D721Med (cell line): Measurements from ENCODE around the gene FILIP1L.

Experiments used
- DNase-seq: peaks from one replicate; pipeline ENCODE4 v3.0.0; 2011; ENCODE audit warnings: low spot score; ENCODE audit not compliant: insufficient read length
- FAIRE-seq: peaks from 2 replicates; lab custom pipeline; 2011; peaks lifted over from hg19 to GRCh38; lab: Jason Lieb, UNC
- TF ChIP-seq, protein P1 (sequence below): IDR thresholded peaks from 2 replicates; pipeline ENCODE4 v1.5.1; 2012; ENCODE audit warnings: mild to moderate bottlenecking, control low read depth; ENCODE audit not compliant: insufficient read depth; ENCODE audit errors: missing control alignments

Gene FILIP1L

DNA sequence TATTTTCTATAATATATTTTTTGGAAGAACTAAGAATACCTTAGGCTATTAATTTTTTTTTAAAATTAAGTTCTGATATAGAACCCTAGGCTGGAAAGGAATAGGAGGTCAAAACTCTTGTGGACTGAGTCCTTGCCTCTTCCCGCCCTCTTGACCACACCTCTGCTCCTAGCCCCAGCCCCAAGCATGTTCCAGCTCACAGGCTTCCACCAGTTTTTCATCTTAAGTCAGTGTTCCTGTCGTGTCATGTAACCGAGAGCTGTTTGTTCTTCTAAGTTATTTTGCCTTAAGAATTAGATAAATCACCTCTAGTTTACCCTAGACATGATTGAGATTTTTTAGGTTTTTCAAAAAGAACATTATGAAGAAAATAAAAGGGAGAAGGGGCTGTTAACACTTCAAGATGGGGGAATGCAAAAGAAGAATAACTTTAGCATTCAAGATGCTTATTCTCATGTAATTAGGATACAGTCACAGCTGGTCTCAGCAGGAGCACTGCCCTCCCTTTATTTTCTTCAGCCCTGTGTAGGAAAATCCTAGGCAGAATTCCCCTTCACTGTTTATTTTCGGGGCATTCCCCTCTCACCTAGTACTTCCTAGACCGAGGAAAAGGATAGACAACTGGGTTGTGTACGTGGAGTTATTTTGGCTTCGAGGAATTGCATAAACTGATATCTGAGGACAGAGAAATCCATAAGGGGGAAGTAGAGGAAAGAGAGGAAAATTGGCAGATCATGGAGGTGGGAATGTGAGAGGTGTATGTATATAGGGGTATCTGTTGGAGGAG lies 186.4 kb downstream of the FILIP1L start:
- TF ChIP-seq, protein P1, sequence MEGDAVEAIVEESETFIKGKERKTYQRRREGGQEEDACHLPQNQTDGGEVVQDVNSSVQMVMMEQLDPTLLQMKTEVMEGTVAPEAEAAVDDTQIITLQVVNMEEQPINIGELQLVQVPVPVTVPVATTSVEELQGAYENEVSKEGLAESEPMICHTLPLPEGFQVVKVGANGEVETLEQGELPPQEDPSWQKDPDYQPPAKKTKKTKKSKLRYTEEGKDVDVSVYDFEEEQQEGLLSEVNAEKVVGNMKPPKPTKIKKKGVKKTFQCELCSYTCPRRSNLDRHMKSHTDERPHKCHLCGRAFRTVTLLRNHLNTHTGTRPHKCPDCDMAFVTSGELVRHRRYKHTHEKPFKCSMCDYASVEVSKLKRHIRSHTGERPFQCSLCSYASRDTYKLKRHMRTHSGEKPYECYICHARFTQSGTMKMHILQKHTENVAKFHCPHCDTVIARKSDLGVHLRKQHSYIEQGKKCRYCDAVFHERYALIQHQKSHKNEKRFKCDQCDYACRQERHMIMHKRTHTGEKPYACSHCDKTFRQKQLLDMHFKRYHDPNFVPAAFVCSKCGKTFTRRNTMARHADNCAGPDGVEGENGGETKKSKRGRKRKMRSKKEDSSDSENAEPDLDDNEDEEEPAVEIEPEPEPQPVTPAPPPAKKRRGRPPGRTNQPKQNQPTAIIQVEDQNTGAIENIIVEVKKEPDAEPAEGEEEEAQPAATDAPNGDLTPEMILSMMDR: no peak
- FAIRE-seq (no peak), DNase-seq (no peak)

DNA sequence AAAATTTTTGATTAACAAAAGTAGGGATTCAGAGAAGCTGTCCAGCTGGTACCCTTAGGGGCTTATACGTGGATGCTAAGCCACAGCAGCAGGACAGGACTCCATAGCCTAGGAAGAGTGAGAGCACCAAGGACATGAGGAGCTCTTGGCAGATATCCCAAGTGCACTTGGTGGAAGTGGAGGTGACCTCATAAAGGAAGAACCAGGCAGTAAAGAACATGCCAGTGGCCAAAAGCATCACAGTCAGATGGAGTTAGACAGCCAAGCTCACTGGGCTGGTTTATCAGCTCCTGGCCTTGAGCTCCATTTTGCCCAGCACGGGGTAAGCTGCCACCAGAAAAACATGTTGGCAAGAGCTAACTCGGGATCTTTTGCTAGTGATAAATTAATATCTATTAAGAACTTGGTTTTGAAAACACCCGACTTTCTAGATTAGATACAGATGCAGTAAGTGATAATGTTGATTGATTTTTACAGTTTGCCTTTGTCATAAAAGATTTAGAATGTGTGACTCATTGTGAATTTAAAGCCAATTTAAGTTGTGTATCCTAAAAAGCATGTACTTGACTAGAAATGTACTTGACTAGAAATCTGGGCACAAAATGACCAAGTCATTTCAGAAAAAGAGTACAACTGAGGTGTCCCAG lies 188.6 kb downstream of the FILIP1L start:
- no peak for DNase-seq
- TF ChIP-seq, protein P1: no peak

GRCh38 chr3:99923873-99924272 lies 190.4 kb downstream of the FILIP1L start:
- DNase-seq (no peak), FAIRE-seq (no peak)
- TF ChIP-seq, protein P1: no peak

More for the DNA sequence above, 188.6 kb downstream of the FILIP1L start:
- FAIRE-seq: no peak

- TF ChIP-seq, protein P1: no peak
- DNase-seq: no peak
- FAIRE-seq: no peak
These were observed 192.3 kb downstream of the FILIP1L start for GRCh38 chr3:99921986-99922385.

- FAIRE-seq (no peak), DNase-seq (no peak)
- TF ChIP-seq, protein P1: no peak
These were observed 193.0 kb downstream of the FILIP1L start for GRCh38 chr3:99921377-99921695.

GRCh38 chr3:99920481-99921376 lies 193.6 kb downstream of the FILIP1L start:
- TF ChIP-seq, protein P1: no peak
- DNase-seq (no peak), FAIRE-seq (no peak)
